HS-27A (cell line): ENCODE measurements around the gene ETS1.
A peak's percentile ranks its signal among the peaks of the same experiment; 100 is the strongest.

Experiments
- DNase-seq: peaks from one replicate; pipeline ENCODE4 v3.0.0-alpha.2; 2012; ENCODE audit warnings: low read depth, missing footprints

ETS1 gene

GRCh38 chr11:128518493-128519207 is 68.7 kb downstream of the ETS1 start:
- no peak for DNase-seq

GRCh38 chr11:128517451-128518230 is 69.7 kb downstream of the ETS1 start:
- DNase-seq = no peak

- DNase-seq = no peak
Observed at GRCh38 chr11:128516886-128517285, 70.5 kb downstream of the ETS1 start.

GRCh38 chr11:128515826-128516778 is 71.3 kb downstream of the ETS1 start:
- DNase-seq = no peak

GRCh38 chr11:128515086-128515485 is 72.3 kb downstream of the ETS1 start:
- no peak for DNase-seq

- DNase-seq = no peak
Observed at GRCh38 chr11:128513915-128514681, 73.3 kb downstream of the ETS1 start.

- no peak for DNase-seq
Observed at GRCh38 chr11:128512474-128512996, 74.8 kb downstream of the ETS1 start.

GRCh38 chr11:128511712-128512111 is 75.6 kb downstream of the ETS1 start:
- no peak for DNase-seq

- no peak for DNase-seq
Observed at GRCh38 chr11:128509621-128510389, 77.6 kb downstream of the ETS1 start.

- no peak for DNase-seq
Observed at GRCh38 chr11:128508770-128509510, 78.4 kb downstream of the ETS1 start.

- no peak for DNase-seq
Observed at GRCh38 chr11:128507936-128508335, 79.4 kb downstream of the ETS1 start.

GRCh38 chr11:128506999-128507611 is 80.3 kb downstream of the ETS1 start:
- DNase-seq = peak; percentile 62

GRCh38 chr11:128506356-128506755 is 81.0 kb downstream of the ETS1 start:
- DNase-seq = no peak

- no peak for DNase-seq
Observed at GRCh38 chr11:128505449-128506065, 81.8 kb downstream of the ETS1 start.

- DNase-seq = no peak
Observed at GRCh38 chr11:128504486-128504885, 82.9 kb downstream of the ETS1 start.

GRCh38 chr11:128503245-128503991 is 83.9 kb downstream of the ETS1 start:
- peak; percentile 41 for DNase-seq

GRCh38 chr11:128502726-128503125 is 84.6 kb downstream of the ETS1 start:
- DNase-seq = no peak
